GM19324 (cell line): ENCODE measurements around the gene ZNF574.
"Not testable (repeated sequence)": the region's sequence is repeated elsewhere in the genome, so short reads cannot be mapped to it uniquely, and the experiment has no call there.

ENCODE experiments used
- ATAC-seq: cut with Tn5 transposase; IDR thresholded peaks from one replicate; pipeline ENCODE4 v1.9.1; 2021; ENCODE audit warnings: mild to moderate bottlenecking, moderate library complexity; ENCODE audit not compliant: unreplicated experiment, low FRiP score

Gene ZNF574

DNA sequence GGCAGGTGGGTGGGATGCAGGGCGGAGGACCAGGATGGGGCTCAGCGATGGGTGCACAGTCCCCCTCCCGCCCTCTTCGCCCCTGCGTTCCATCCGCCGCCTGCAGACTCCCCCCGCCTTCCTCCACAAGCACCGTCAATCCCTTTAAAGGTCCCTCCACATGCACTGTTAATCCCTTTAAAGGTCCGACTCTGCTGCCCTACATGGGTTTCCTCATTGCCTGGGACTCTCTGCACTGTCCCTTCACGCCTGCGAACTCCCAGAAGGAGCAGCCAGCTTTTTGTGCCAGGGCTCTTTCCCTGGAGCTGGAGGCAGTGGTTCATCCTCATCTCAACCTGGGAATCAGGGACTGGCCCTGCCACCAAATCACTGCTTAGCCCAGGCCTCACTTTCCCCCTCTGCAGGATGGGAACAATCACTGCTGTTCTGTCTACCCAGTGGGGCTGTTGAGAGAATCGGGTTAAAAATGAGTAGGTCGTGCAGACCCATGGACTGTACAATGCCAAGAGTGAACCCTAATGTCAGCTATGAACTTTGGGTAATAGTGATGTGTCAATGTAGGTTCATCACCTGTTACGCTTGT lies 20.4 kb downstream of the ZNF574 start:
- no peak for ATAC-seq

DNA sequence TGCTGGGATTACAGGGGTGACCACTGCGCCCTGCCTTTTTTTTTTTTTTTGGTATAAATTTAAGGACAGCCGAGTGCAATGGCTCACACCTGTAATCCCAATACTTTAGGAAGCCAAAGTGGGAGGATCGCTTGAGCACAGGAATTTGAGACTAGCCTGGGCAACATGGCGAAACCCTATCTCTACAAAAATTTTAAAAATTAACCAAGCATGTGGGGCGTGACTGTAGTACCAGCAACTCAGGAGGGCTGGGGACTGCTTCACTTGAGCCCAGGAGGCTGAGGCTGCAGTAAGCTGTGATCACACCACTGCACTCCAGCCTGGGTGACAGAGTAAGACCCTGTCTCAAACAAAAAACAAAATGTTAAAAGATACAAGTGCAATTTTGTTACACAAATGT lies 21.5 kb downstream of the ZNF574 start:
- no peak for ATAC-seq

DNA sequence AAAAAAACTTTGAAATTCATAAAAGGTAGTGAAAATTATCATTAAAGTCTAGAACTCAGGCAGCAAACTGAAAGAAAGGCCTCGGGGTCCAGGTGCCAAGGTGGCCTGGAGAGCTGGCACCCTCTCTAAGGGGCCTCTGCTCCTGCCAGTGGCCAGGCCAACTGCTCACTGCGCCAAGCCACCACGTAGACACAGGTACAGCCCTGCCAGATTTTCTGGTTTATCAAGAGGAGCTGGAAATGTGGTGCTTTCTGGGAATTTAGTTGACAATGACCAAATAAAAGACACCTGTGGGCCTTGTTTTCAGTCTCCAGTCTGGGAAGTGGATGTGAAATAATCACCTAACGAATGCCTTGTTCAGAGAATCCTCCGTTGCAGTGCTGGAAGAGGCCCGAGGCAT lies 22.8 kb downstream of the ZNF574 start:
- ATAC-seq: no peak

DNA sequence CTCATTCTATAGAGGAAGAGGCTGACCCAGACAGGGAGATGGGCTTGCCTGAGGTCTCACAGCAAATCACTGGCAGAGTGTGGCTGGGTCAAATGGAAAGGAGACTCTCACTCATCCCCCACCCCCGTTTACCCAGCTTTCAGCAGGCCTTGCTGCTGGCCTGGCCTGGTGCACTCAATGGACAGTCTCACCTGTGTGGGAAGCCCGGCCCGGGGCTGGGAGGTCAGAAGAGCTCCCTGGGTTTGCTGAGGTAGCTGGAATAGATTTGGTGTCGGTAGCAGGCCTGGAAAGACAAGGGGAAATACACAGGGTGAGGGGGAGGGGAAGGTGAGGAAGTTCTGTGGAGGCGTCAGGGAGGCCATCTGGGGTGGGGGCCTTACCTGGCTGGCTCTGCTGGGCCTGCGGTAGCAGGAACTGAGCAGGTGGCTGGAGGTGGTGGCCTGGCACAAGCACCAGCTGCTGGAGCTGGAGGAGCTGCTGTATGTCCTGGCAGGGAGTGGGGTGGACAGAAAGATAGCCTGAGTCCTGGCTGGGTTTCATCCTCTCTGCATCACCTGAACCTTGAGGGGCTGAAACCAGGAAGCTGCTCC lies 23.5 kb downstream of the ZNF574 start:
- no peak for ATAC-seq

DNA sequence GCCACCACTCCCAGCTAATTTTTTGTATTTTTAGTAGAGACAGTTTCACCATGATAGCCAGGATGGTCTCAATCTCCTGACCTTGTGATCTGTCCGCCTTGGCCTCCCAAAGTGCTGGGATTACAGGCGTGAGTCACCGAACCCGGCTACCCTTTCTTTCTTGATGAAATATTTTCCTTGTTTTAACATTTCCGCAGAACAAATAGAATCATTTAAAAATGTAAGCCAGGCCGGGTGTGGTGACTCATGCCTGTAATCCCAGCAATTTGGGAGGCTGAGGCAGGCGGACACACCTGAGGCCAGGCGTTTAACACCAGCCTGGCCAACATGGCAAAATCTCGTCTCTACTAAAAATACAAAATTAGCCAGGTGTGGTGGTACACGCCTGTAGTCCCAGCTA lies 24.3 kb downstream of the ZNF574 start:
- ATAC-seq: not testable (repeated sequence)

- ATAC-seq: no peak
These were observed 26.9 kb downstream of the ZNF574 start for GRCh38 chr19:42102877-42103276.

GRCh38 chr19:42105368-42105767 lies 29.4 kb downstream of the ZNF574 start:
- no peak for ATAC-seq

- peak; percentile 64 for ATAC-seq
These were observed 32.8 kb downstream of the ZNF574 start for GRCh38 chr19:42108527-42109389.

DNA sequence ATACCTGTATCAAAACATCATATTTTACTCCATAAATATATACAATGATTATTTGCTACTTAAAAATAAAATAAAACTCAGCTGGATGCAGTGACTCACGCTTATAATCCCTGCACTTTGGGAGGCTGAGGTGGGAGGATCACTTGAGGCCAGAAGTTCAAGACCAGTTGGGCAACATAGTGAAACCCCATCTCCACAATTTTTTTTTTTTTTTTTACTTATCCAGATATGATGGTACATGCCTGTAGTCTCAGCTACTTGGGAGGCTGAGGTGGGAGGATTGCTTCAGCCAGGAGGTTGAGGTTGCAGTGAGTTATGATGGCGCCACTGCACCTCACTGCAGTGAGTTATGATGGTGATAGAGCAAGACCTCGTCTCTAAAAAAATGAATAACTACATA lies 33.9 kb downstream of the ZNF574 start:
- ATAC-seq: no peak

DNA sequence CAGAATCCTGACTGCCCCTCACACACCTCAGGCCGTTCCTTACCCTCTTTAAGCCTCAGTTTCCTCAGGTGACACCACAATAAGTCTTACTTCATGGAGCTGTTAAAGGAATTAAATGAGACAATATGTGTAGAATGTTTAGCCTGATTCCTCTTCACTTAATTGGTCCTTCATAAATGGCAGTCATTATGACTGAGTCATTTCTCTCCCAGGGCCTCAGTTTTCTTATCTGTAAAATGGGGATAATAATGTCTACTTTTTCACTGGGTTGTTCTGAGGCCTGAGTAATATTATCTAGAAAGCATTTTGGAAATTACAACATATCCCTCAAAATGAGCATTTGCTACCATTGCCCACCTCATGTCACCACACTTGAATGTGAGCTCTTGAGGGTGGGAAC lies 34.7 kb downstream of the ZNF574 start:
- no peak for ATAC-seq

DNA sequence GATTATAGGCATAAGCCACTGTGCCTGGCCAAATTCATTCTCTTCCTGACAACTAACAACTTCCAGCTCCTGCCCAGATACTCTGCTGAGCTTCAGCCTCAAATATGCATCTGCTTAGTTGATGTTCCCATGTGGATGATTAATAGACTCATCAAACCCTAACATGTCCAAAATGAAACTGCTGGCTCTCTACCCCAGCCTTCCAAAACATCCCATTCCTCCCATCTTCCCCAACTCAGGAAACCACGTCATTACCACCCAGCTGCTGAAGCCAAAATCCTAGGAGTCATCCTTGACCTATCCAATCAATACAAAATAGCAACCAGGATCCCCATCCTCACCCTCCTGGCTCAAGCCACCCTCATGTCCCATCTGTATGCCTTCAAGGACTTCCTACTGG lies 35.4 kb downstream of the ZNF574 start:
- no peak for ATAC-seq

GRCh38 chr19:42111811-42112210 lies 35.8 kb downstream of the ZNF574 start:
- no peak for ATAC-seq

GRCh38 chr19:42113641-42114348 lies 37.8 kb downstream of the ZNF574 start:
- peak; percentile 55 for ATAC-seq

DNA sequence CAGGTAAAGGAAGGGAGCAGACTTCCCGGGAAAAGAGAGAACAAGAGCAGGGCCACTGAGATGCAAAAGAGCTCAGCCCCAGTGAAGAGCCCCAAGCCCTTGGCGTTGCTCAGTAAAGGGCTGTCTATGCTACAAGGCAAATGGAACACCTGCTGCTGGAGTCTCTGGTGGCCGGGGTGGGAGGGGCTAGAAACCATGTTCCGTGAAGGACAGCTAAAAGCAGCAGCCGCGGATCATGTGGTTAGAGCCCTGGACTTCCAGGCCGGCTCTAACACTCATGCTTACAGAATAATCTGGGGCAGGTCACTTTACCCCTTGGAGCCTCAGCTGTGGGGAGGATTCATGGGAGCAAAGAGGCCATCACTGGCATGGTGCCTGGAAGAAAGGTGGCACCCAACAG lies 38.4 kb downstream of the ZNF574 start:
- ATAC-seq: peak; percentile 66

GRCh38 chr19:42115219-42115618 lies 39.3 kb downstream of the ZNF574 start:
- no peak for ATAC-seq

GRCh38 chr19:42115705-42116104 lies 39.7 kb downstream of the ZNF574 start:
- no peak for ATAC-seq

DNA sequence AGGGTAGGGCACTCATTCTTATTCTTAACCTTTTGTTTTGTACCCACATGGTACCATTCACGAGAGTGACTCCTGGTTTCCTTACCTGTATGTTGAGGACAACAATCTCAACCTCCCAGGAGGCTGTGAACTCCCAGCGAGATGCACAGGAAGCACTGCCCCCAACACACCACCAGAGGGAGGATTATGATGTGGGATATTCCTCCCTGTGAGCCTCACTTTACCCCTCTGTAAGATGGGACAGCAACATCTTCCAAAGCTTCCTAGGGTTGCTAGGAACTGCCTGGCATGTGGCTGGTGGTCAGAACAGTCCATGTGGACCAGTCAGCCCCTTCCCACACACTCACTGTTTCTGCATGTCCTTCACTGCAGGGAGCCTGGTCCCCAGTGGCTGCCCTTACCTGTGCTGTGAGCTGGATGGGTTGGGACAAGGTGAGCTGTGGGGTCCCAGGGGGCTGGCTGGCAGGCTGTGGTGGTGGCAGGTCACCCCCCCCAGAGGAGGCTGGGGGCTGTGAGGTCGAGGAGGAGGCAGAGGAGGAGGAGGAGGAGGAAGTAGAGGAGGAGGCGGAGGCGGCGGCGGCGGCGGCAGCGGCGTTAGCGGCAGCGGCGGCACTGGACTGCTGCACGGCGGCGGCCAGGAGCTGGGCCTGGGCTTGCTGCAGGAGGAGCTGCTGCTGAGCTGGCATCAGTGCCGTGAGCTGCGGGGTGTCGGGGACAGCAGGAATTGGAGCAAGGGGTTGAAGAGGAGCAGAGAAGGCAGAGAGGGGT lies 40.5 kb downstream of the ZNF574 start:
- ATAC-seq: no peak

DNA sequence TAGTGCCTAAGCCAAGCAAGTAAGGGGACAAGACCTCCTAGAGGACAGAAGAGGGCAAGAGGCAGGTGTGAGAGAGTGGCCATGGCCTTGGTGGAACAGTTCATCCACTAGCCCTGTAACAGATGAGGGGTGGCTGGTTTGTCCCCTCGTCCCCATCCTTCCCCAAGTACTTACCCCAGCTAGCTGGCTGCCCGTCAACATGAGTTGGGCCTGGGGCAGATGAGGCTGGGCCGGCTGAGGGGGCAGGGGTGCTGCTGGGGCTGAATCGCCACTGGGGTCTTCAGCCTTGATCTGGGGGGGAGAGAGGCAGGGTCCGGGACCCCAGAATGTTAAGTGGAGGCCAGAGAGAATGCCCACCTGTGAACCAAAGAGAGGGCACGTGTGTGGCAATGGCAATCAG lies 41.1 kb downstream of the ZNF574 start:
- no peak for ATAC-seq

- no peak for ATAC-seq
These were observed 44.5 kb downstream of the ZNF574 start for GRCh38 chr19:42120276-42120980.
